GM21360 (cell line): ENCODE measurements around the gene DIO3.

Experiments used
- ATAC-seq: cut with Tn5 transposase; IDR thresholded peaks from one replicate; pipeline ENCODE4 v1.9.1; 2021; ENCODE audit warnings: mild to moderate bottlenecking, moderate library complexity; ENCODE audit not compliant: unreplicated experiment

The DIO3 gene

DNA sequence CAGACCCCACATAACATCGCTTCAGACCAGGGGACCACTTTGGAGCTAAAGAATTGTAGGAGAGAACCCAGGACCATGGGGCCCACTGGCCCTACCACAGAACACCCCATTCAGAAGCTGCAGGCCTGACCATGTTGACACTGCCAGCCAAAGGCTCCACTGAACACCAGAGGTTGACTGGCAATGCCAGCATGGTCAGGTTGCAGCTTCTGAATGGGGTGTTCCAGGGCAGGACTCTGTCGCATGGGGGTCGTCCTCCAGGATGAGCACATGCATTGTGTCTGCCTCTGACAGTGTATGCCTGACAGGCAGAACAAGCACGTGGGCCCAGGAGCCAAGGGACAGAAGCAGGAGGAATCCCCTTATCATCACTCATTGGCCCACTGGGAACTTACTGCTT, 34.1 kb downstream of the DIO3 start:
- ATAC-seq = no peak

DNA sequence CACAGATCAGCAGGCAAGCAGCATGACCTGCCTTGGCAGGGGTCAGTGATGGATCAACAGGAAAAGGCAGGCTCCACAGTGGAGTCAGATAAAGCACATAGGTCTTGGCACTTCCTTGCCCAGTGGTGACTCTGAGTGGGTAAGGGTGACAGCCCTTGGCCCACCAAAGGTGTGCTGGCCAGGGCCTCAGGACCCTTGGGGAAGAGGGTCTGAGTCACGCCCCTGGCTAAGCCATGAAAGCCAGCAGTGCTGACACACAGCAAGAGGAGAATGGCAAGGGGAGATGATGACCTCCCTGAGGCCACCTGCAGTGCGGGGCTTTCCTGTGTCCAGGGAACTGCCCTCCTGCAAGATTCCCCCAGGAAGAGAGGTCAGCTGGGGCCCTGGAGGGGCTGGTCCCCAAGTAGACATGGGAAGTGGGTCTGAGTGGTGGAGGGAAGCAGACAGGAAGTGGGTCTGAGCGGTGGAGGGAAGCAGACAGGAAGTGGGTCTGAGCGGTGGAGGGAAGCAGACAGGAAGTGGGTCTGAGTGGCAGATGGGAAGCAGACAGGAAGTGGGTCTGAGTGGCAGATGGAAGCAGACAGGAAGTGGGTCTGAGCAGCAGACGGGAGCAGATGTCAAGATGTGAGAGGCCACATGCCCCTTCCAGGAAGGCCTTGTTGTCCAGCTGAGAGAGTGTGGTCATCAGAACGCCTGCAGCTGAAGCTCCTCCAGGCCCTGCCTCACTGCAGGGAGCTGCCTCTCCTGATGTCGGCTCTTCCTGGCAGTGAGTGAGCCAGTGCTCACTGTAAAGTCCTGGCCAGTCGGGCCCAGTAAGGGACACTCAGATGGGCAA, 34.8 kb downstream of the DIO3 start:
- no peak for ATAC-seq

DNA sequence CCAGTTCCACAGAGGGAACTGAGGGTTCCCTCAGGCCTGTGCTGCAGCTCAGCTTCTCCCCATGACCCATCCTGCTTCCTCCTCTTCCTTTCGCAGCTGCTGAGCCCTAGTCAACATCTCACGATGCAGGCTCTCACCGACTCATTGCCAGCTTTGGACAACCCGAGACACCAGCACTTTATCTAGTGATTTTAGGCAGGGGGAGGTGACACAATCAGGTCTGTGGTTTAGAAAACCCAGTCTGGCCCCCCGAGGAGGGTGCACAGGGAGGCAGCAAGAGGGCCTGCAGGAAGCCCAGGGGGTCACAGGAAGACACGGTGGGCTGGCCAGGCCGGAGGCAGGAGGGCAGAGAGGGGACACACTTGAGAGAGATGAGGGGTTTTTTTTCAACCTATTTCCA, 35.4 kb downstream of the DIO3 start:
- no peak for ATAC-seq

DNA sequence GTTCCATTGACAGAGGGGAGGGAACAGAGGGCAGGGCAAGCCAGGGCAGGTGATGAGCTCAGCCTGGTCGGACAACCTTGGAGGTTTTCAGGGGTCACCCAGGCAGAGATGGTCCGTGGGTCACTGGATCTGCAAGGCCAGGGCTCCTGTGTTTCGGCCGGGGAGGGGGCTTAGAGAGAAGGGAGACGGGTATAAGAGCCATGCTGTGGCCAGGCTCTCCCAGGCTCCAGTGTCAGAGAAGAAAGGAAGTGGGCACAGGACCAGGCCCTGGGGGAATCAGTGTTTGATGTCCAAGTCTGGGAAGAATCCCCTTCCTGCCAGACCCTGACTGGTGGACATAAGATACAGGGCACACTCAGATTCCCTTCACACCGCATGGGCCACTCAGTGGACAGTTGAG, 36.9 kb downstream of the DIO3 start:
- ATAC-seq = no peak

DNA sequence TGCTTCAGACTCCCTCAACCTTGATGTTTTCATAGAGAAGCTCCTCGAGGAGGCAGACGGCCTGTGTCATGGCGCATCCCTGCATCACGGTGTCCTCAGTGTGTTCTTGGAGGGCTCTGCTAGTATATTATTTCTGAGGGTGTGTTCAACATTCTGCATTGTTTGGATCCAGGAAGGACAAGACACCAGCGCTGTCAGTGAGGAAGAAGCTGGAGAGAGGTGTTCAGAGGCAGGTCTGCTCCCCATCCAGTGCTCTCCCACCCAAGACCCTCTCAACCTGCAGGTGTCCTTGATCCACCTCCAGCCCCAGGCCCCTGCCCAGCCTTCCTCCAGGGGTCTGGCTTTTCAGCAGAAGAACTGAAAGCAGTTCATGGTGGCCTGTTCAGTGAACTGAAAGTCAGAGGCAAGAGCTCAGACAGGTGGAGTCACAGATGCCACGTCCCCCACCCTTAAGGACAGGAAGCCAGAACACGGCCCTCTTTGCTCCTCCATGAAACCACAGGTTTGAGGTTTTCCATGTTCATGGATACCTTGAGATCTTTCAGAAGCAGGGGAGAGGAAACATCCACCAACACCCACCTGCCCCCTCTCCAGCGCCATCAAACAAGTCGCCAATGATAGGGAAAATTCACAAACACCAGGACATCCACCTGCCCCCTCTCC, 37.4 kb downstream of the DIO3 start:
- ATAC-seq = no peak

DNA sequence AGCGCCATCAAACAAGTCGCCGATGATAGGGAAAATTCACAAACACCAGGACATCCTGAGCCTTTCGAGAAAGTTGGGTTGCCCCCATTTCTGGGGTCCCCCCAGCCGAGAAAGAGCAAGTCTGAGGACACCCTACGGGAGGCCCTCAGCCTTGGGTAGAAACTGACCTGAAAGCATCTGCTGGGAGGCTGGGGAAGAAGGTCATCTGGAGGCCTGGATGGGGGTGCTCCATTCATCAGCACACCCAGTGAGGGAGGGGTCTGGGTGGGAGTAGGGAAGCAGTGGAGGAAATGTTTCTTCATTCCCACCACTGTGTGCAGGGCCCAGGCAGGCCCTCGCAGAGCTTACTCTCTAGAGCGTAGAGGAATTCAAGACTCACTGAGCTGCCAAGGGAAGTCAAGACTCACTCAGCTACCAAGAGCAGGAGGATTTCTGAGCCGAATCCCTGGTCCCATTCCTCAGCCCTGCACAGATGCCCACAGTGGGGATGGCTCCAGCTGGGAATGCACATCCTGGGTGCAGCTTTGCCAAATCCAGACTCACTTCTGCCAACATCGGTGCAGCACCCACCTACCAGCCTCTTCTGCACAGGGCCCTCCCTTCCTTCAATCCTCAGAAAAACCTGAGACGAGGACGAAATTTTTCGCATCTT, 38.1 kb downstream of the DIO3 start:
- ATAC-seq = no peak

DNA sequence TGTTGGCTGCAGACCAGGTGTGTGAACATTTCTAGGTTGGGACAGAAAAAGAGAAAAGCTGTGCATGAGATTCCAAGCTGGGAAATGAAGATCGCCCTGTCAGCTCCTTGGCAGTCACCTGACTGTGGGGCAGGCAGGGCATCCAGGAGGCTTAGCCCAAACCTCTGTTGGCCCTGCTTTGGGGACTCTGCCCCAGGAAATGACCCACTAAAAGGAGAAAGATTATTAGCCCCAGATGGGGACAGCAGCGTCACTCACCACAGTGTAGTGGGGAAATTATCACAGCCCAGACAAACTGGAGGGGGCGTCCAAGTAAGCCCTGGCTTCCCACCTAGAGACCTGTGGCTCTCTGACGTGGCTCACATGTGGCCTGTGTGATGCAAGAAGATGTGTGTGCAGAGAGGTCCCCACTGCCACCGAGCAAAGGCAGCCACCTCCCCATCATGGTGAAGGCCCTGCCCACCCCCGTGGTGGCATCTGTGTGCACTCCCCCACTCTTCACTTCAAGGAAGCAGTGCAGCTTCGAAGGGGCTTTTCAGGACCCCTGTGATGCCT, 39.1 kb downstream of the DIO3 start:
- ATAC-seq = no peak

DNA sequence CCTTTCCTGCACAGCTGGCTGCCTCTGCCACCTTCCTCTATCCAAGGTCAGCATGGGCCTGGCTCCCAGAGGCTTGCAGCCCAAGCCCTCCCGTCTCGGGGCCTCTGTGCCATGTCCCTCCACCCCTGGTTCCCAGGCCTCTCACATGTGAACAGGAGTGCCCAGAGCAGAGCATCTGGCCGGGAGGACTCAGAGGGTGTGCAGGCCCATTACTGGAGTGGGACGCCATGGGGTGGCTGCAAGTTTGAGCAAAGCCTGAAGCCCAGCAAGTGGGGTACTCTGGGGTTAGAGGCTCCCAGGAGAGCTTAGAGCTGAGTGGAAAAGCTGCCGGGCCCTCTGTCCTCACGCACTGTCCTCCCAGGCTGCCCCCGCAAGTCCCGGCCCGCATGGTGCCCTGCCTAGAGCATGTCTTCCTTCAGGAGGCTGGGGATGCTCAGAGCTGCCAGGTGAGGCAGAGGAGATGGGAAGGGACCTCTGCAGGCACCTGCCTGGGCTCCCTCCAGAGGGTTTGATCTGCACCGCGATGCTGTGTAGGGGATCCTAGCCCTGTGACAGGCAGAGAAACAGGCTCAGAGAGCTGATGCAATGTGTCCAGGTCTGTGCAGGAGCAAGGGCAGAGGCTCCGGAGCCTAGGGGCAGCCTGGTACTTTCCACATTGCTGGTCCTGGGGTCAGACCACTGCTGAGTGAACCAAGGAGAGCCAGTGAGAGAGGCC, 39.8 kb downstream of the DIO3 start:
- no peak for ATAC-seq

DNA sequence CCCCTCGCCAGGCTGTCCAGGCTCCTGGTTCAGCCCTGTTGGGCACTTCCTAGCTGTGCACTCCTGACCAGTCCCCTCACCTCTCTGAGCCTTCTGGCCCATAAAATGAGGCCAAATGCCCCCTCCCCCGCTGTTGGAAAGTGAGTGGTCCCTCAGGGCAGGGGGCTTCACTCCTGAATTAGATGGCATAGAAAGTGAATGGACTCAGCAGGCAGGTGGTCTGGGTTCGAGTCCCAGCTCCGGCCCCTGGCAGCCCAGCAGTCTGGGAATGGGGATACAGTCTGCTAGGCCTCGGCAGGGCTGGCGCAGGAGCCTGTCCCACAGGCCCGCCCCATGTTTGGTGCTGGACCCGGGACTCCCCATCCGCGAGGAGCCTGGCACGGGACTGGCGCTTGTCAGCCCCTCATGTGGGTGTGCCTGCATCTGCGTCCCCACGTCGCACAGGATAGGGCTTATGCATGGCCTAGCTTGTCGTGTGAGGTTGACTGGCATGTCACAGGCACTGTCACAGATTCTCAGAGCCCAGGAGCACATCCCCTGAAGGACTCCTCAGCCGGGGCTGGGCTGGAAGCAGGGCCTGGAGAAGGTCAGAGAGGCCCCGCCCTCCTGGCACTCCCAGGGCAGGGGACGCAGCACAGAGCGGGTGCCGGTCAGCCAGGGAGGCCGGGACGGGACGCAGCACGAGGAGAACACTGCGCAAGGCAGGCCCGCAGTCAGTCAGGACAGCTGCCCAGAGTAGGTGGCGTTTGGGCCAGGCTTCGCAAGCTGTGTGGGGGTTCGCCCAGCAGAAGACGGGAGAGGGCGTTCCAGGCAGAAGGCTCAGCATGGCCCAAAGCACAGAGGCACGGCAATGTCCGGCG, 40.5 kb downstream of the DIO3 start:
- ATAC-seq = no peak

DNA sequence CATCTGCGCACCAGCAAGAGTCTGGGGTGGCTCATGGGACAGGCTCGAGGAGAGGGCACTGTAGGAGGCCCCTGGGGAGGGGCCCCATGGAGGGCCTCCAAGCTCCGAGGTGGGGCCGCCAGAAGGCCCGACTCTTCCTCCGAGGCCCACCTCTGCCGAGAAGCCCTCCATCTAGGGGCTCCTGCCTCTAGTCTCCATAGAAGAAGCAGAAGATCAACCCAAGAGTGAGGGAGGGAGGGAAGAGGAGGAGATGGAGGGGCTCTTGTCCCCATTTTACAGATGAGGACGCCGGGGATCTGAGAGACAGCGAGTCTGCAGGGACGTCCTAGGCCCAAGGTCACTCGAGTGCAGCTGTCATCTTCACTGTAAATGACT, 41.2 kb downstream of the DIO3 start:
- ATAC-seq = no peak

DNA sequence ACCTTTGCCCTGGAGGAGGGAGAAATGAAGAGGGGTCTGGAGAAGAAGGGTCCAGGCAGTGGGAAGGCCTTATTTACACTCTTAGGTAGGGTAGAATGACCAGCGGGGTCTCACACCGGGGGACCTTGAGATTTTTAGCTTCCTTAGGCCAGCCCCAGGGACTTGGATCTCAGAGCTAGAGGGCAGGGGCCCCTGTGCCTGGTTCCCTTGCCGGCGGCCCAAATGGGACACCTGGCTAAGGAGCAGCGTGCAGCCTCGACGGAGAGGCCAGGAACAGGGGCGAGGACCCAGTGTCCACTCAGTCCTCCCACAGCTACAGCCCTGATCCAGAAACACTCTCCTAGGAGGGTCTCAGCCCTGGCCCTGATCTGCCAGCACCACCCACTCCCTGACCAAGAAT, 41.8 kb downstream of the DIO3 start:
- ATAC-seq = no peak

DNA sequence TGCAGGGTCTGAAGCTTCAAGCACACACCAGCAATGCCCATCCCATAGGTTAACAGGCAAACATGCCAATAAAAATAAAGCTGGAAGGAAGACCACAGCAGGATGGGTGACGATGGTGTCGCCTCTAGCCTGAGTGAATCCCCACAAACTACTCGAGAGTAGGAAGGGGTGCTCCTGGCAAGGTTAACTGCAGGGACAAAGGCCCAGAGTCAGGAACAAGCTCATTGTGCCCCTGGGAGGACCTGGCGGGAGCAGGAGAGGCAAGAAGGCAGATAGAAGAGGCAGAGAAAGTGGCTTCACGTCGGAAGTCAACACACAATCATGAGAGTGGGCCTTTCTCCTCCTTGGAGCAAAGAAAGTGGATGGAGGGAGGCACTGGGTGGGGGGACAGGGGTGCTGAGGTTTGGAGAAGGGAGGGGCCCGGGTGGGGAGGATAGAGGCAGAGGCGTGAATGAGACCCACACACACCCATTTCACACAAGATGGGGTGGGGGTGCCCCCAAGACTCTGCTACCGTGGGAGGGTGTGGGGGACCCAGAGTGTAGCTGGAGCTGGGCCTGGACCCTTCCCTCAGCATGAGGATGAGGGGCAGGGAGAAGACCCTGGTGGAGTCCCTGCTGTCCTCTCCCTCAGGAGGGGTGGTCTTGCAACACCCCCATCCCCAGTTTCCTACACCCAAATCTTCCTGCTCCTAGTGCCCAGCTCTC, 43.1 kb downstream of the DIO3 start:
- ATAC-seq = no peak

DNA sequence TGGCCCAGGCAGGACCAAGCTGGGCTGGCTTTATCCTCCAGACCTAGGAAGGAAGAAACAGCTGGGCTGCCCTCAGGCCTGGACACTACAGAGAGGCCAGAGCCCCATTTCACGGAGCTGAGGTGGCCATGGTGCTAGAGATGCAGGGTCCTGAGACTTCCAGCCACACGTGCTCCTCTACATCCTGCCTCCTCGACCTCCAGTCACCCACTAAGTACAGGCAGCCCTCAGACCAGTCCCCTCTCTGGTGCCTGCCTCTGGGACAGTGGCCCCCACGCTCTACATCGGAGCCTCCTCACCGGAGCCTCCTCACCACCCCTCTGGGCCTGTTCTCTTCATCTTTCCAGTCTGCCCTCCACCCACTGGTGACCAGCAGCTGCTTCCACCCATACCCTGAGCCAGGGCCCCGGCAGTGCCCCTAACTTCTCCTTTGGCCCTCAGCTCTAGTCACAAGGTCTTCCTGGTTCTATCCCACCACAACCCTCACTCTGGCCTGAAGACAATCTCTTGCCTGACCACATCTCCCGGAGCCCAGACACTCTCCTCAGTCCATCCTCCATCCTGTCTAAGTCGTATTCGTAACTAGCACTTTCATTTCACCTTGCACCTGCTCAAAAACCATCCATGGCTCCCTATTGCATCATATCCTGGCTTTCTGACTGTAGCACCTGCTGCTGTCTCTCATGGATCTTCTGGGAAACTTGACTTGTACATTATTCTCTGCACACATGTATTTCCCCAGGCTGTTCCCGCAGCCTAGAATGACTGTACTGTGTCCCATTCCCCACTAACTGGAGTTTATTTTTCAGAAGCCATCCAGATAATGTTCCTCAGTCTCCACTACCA, 43.9 kb downstream of the DIO3 start:
- no peak for ATAC-seq

DNA sequence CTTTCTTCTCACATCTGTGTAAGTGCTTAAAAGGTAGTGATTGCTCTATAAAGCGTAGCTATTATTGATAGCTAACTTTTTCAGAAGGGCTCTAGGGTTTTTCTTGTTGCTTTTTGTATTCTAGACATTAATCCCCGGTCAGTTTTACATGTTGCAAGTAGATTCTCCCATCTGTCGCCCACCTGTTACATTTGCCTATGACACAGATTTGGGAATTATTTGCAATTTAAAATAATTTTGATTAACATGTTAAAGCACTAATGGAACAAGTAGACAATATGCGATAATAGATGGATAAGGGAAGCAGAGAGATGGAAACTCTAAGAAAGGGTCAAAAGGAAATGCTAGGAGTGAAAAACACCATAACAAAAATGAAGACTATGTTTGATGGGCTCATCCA, 44.5 kb downstream of the DIO3 start:
- ATAC-seq = no peak
